HG03354 (cell line): Measurements from ENCODE around the gene HIPK2.

Experiments
- ATAC-seq: cut with Tn5 transposase; IDR thresholded peaks from one replicate; pipeline ENCODE4 v1.9.1; 2021; ENCODE audit warnings: mild to moderate bottlenecking; ENCODE audit not compliant: unreplicated experiment, poor library complexity, severe bottlenecking

HIPK2 gene

DNA sequence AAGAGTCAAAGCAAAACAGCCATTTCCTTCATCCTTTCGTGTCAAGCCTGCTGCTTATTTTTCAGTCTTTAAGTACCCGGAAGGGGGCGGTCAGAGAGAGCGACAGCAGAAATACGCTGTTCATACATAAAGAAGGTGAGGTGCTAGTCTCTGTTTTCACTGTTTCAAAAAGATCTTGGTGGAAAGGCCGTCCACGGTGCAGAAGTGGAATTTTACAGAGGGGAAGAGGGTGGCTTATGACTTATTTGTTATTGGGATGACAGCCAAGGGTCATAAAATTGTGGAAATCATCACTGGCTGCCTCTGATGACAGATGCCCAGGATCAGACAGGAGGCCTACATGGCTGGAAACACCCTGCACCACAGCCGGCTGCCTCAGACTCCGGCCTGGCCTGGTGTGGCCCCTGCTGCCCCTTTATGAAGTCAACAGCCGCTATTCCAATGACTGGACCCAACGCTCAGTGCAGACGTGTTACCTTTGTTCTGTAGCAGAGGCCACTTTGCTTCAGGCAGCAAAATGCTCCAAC, 57.0 kb downstream of the HIPK2 start:
- no peak for ATAC-seq

DNA sequence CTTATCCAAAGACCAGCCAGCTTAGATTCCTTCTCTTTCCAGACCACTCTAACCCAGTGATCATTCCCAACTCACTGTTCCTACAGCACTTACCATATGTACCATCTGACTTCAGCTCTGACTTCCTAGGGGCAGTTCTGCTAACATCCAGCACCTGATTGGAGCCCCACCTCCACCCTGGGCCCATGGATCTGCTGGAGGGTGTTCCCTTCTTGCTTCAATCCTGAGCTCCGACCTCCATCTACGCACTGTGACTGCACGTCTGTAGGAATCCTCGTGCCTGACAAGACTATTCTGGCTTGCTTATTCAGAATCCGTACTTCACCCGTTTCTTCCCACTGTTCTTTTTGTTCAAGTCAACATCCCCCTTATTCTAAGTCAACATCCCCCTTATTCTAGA, 57.6 kb downstream of the HIPK2 start:
- ATAC-seq: no peak

DNA sequence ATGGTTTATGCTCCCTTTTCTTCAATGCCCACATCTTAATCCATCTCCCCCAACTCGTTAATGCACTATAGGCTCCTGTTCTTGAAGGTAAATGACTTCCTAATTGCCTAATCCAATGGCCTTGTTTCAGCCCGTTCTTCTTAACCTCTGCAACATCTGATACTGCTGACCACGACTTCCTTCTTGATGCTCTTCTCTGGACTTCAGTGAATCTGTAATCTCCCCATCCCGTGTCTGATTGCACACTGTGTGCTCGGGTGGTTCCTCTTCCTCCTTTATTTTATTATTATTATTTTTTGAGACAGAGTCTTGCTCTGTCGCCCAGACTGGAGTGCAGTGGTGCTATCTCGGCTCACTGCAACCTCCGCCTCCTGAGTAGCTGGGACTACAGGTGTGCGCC, 58.9 kb downstream of the HIPK2 start:
- ATAC-seq: no peak

DNA sequence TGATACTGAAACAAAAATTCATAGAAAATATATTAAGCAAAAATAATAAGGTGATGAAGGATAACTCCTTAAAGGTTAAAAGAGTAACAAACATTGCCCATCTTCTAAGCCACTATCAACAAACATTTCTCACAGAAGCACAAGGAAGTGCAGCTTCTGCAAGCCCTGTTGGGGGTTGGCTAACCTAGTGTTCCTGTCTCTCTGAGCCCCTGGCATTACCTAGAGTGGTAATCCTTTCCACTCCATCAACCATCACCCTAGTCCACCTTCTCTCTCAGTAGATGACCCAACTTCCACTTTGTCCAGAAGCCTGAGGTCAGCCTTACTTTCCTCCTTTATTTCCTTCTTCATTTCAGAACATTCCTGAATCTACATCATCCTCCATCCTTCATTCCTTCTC, 59.7 kb downstream of the HIPK2 start:
- ATAC-seq: no peak

DNA sequence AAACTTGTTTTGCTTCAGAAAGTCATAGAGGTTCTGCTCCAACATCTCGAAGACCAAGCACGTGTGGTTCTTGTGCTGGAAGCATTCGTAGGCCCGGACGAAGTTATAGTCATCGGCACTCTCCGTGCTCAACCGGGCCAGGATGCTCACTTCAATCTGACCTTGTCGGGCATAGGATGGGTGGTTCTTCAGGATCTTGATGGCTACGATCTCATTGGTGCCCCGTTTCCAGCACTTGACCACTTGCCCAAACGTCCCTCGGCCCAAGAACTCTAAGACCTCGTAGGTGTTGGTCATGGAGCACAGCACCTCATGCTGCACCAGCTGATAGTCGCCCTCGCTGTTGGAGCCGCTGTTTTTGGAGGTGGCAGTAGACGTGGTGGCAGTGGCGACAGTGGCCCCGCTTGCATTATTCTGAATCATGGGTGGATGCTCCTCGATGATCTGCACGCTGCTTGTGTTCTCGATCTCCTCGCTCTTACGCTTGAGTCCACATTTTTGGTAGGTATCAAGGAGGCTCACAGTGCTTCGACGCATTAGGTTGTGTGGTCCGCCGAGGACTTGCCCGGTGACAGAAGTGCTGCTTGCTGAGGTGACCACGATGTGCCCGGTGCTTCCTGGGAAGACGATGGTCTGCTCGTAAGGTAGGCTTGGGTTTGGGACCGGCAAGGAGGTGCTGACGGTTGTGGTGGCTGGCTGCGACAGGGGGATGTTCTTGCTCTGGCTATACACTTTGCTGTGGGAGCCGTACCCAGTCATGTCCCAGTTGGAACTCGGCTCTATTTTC, 61.4 kb downstream of the HIPK2 start:
- ATAC-seq: no peak

DNA sequence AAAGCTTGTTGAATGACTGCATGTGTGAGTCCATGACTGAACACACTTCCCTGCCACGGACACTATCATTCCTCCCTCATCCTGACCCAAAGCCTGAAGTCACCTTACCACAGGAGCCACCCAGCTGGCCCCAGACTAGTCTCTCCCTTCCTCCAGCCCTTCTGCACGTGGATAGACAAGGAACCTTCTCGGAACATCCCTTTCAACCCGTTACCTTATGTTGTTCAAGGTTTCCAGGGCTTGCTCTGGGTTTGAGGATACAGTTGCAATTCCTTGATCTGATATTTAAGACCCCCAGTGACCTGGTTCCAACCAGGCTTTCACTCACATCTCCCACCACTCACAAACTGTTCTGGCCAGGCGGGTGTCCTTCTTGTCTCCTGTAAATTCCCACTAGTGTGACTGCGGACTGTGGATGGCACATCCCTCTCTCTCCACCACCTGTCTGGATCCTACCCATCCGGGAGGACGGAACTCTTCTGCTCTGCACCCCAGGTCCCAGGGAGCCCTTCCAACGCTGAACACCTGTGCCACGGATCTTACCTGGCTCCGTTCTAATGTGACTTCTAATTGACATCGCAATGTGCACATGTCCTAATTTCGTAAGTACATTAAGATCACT, 62.5 kb downstream of the HIPK2 start:
- no peak for ATAC-seq

DNA sequence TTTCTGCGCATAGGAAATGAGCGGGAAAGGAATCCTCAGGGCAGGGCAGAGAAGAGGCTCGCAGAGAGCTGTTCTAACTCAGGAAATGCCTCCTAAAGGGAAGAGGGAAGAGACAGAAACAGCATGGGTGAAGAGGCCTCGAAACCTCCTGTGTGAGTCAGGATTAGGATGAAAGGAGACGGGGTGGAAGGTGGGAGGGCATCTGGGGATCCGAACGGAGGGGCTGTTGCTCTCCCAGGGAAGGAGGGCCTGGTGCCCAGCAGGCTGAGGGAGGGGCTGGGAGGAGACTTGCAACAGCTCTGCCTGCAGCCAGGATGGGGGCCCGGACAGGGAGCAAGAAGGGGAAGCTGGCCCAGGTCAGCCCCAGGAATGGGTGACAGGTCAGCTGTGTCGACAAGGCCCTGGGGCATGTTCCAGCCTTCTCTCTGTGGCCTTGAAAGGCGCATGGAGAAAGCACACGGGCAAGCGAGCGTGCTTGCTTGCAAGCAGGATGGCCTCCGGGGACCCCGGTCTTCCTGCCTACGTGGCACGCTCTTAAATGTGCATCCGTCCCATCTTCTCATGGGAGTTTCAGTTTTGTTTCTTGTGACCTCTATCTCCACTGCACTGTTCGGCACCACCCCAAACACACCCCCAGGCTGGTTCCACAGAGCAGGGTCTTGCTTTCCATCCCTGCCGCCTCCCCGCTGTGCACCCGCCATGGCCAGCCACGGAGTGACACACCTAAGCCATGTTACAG, 63.5 kb downstream of the HIPK2 start:
- peak; percentile 95 for ATAC-seq

DNA sequence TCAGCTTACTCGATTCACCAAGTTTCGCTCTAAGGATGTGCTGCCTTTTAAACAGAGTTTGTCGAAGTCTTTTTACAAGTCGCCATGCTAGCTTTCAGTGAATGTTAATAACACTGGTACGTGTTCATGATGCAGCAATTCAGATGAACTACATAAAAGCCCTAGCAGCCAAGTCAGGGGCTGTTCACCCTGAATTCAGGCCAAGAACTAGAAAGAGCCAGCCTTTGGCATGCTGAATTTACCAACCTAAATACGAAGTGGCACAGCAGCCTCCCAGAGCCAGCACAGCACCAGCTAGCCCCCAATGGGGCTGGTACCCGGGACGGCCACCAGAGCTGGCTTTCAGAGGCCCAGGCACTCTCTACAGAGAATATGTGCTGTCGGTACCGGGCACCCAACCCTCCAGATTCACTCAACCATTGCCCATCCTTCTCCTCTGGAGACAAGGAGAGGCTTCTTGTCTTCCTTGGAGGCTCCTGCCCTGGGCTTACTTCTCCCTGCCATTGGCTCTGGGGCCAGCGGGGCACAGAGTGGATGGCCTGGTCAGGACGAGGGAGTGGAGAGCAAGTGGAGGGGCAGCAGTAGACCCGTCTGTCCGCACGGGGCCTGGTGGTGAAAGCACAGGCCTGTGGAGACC, 64.2 kb downstream of the HIPK2 start:
- ATAC-seq: no peak

DNA sequence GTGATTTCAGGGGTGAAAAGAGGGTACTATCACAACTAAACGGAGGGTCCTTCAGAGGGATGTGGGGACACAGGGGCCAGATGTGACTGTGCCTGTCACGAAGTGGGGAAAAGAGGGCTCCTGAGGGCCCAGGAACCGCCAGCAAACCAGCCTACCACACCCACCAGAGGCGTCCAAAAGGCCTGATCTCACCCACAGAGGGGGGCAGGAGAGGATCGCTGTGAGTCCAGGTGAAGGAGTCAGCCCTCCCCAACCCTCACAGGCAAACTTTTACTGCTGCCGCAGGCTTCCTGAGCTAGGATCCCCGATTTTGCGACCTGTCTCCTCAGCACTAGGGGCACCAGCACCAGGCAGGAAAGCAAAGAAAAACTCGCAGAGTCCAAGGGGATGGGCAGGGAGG, 64.7 kb downstream of the HIPK2 start:
- no peak for ATAC-seq

DNA sequence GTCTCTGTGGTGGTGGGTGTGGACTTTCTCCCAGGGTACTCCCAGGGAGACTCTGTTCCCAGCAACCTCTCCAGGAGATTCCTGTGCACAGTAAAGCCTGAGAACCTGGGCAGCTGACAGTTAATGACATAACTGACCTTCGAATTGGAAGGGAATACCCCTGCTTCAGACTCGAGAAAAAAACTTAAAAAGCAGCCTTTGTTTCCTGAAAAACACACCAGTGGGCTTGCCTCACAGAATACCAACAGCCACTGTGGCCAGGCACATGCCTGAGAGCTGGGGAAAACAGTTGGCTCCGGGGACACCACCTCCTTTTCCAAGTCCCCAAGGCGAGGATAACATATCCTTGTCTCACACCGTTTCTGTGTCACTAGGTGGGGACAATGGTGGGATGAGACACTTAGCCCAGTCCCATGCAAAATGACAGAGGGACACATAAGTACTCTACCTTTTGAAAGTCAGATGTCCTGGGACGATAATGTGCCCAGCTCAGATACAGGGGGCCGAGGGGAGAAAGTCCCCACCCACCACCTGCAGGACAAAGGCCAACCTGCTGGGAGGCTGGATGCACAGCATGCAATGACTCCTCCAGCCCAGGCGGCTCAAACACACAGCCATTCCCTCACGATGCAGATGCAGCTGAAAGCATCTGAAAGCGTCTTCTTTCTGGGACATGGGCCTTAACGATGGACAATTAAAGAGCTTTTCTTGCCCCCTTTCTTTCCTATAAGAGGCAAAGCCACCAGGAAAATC, 65.6 kb downstream of the HIPK2 start:
- no peak for ATAC-seq

DNA sequence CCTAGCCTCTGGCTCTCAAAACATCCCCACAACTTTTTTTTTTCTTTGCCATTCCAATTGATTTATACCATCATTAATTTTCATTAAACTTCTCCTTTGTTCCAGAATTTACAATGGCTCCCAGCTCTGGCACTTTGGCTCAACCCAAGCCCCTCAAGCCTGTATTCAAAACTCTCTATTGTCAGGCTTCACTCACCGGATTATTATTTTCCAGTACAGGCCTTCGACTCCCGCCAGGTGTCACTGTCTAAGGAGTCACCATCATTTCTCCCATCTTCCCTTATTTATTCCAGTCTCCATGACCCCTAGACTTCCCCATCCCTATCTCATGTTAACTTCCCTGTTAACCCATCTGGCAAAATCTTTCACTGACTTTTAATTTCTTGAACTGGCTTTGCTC, 67.8 kb downstream of the HIPK2 start:
- no peak for ATAC-seq

DNA sequence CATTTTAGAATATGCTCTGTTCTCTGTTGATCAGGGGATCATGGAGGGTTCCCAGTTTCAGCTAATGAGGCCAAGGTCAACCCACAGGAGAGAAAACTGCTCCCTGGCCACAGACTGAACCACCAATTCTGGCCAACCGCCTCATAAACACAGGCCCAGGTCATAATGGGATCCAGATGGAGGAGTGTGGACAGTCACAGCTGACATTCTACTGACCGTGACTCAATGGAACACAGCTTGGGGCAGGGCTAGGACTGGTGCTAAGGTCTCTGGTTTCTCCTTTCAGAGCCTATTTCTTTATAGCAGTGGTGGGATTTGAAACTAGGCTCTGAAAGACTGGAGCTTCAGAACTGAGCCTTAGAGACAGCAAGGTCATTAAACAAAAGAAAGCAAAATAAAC, 68.3 kb downstream of the HIPK2 start:
- no peak for ATAC-seq

DNA sequence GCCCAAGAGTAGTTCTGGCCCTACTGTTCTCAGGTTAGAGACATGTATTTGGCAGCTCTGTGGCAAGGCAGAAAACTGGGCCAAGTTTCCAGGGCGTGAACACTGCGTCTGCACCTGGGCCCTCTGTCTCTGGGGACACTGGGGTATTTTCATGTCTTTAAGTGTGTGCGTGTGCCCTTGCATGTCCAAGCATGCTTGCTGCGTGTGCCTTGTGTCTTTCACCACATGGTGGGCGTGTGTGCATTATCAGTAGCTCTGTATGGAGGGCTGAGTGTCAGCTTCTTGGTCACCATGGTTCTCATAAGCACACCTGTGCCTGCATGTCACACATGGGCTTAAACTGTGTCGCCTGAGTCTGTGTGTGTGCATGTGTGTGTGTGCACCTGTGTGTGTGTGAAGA, 69.3 kb downstream of the HIPK2 start:
- peak; percentile 88 for ATAC-seq

DNA sequence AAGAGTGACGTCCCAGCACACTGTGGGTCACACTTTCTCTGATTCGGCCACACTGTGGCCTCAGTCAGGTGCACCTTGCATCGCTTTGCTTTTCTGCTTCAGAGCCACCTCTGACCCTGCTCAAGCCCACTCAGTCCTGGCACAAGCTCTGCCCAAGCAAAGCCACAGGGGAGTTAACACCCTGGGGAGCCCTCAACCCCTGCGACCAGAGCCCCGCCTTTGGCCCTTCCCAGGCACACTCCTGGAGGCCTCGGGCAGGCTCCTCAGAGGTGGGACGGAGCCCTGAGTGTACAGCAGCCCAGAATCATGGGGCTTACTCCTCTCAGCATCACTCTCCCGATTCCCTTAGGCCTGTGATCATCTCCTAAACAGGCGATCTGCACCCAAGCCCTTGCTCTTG, 71.0 kb downstream of the HIPK2 start:
- no peak for ATAC-seq

DNA sequence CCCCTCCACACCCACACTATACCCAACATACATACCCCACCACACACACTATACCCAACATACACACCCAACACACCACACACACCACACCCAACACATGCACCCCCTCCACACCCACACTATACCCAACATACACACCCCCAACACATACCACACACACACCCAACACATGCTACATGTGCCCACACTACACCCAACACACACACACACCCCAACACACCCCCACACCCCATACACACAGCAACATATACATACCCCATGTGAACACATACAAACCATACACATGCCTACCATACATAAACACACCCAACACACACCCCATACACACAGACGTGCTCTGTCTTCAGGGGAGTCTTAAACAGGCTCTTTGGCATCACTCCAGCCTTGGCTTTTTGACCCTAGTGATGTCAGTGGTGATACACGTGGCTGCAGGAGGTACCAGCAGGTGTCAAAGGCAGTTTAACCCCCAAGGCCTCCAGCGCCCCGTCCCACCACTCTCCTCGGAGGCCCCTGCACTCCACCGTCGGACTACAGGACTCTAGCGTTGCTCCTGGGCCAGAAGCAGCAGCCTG, 73.4 kb downstream of the HIPK2 start:
- ATAC-seq: no peak

DNA sequence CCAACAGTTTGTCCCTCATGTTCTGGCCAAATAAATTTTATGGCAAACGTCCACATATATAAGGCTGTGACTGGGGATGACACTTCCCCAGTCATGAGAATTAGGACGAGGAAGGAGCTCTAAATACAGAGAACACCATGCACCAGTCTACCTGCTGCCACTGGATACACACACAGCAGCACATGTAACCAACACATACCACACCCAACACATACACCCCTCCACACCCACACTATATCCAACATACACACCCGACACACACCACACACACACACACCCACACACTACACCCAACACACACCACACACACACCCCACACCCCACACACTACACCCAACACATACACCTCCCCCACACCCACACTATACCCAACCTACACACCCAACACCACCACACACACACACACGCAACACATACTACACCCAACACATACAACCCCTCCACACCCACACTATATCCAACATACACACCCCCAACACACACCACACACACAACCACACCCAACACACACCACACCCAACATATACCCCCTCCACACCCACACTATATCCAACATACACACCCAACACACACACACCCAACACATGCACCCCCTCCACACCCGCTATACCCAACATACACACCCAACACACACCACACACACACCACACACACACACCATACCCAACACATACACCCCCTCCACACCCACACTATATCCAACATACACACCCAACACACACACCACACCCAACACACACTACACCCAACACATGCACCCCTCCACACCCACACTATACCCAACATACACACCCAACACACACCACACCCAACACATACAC, 74.1 kb downstream of the HIPK2 start:
- peak; percentile 29 for ATAC-seq

DNA sequence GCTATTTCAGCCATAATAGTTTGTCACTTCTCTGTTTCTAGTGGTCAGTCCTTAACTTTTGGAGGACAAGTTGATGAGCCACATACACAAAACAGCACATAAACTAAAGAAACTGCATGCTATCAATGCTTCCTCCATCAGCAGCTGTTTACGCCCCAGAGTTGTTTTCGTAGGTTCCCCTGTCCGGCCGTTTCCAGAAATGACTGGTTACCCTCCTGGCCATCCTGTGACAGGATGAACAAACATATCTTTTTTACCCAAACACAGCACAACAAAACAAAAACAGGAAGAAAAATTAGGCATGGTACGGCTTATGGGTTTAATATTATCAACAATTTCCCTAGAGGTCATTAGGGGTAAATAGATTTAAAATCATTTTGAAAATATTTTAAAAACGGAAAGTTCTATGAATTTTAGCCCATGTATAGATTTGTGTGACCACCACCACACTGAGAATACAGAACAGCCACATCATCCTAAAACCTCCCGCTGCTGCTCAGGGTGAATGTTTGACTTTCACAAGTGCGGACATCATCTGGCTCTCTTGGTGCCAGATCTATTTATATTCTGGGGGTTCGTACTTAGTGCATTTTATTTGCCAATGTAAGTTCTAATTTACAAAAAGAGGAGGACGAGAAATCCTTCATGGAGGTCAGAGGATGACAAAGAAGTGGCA, 74.8 kb downstream of the HIPK2 start:
- peak; percentile 85 for ATAC-seq

DNA sequence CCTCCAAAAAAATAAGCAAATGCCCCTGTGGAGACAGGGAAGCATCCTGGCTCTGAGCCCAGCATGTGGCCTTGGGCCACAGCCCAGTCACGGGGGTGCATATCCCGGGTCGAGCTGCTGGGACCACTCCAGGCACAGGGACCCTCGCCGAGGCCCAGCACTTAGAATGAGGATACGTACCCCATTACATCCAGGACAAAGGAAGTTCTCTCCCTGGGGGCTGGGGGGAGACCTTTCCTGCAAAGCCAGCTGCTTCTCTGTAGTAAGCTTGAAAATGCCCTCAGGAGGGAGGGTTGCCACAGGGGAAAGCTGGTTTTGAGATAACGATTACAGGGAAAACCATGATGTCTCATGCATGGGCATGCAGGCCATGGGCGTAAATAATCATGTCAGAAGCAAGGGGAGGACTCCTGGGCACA, 75.5 kb downstream of the HIPK2 start:
- ATAC-seq: no peak
